Trophoblast cell (in vitro differentiated cells and primary cell): Measurements from ENCODE around the gene C1GALT1.

ENCODE experiments used
- DNase-seq, 2 donors: peaks; one replicate each; pipeline ENCODE4 v3.0.0-alpha.2; 2016
- H2AFZ ChIP-seq: 2 replicates; pipeline ENCODE4 v1.6.1; 2013; ENCODE audit warnings: low read length, moderate library complexity, mild to moderate bottlenecking; ENCODE audit not compliant: insufficient read depth, poor library complexity
- H2AK5ac ChIP-seq: 2 replicates; pipeline ENCODE4 v1.6.1; 2013; ENCODE audit warnings: mild to moderate bottlenecking, low read length
- H2BK120ac ChIP-seq: 2 replicates; pipeline ENCODE4 v1.6.1; 2013; ENCODE audit warnings: low read length, mild to moderate bottlenecking, moderate library complexity; ENCODE audit not compliant: insufficient read depth, poor library complexity
- H2BK12ac ChIP-seq: 2 replicates; pipeline ENCODE4 v1.6.1; 2013; ENCODE audit warnings: mild to moderate bottlenecking, low read length, moderate library complexity
- H2BK5ac ChIP-seq: 2 replicates; pipeline ENCODE4 v1.6.1; 2013; ENCODE audit warnings: low read length, low read depth, moderate library complexity, mild to moderate bottlenecking; ENCODE audit not compliant: poor library complexity
- H3K14ac ChIP-seq: 2 replicates; pipeline ENCODE4 v1.6.1; 2013; ENCODE audit warnings: mild to moderate bottlenecking, low read length
- H3K18ac ChIP-seq: 2 replicates; pipeline ENCODE4 v1.6.1; 2013; ENCODE audit warnings: mild to moderate bottlenecking, low read length
- H3K23ac ChIP-seq: 2 replicates; pipeline ENCODE4 v1.6.1; 2013; ENCODE audit warnings: low read length
- H3K27ac ChIP-seq: 2 replicates; pipeline ENCODE4 v1.5.1; 2013; ENCODE audit warnings: low read depth, mild to moderate bottlenecking, inconsistent platforms, low read length, moderate library complexity
- H3K27me3 ChIP-seq: 2 replicates; pipeline ENCODE4 v1.6.1; 2013; ENCODE audit warnings: inconsistent platforms, mild to moderate bottlenecking, low read length, moderate library complexity; ENCODE audit not compliant: insufficient read depth
- H3K36me3 ChIP-seq, 2 experiments: 1 replicate in 1 of 2; 2 replicates in 1 of 2; pipeline ENCODE4 v1.6.1; 2013; ENCODE audit warnings: low read length in 2 of 2, mild to moderate bottlenecking in 2 of 2, moderate library complexity in 1 of 2; ENCODE audit not compliant: insufficient read depth in 2 of 2, control insufficient read depth in 1 of 2
- H3K4ac ChIP-seq: 2 replicates; pipeline ENCODE4 v1.6.1; 2013; ENCODE audit warnings: low read depth, mild to moderate bottlenecking, low read length, moderate library complexity
- H3K4me1 ChIP-seq, 2 experiments: 1 replicate in 1 of 2; 2 replicates in 1 of 2; pipeline ENCODE4 v1.6.1; 2013; ENCODE audit warnings: low read length in 2 of 2, mild to moderate bottlenecking in 2 of 2, moderate library complexity in 1 of 2; ENCODE audit not compliant: insufficient read depth in 2 of 2, control insufficient read depth in 1 of 2
- H3K4me2 ChIP-seq: 2 replicates; pipeline ENCODE4 v1.6.1; 2013; ENCODE audit warnings: inconsistent platforms, mild to moderate bottlenecking, low read length, moderate library complexity
- H3K4me3 ChIP-seq: 2 replicates; pipeline ENCODE4 v1.5.1; 2013; ENCODE audit warnings: mild to moderate bottlenecking, low read depth, low read length, inconsistent platforms
- H3K79me1 ChIP-seq: one replicate; pipeline ENCODE4 v1.6.1; 2013; ENCODE audit warnings: low read length
- H3K79me2 ChIP-seq: 2 replicates; pipeline ENCODE4 v1.6.1; 2013; ENCODE audit warnings: low read length, mild to moderate bottlenecking; ENCODE audit not compliant: control insufficient read depth, insufficient read depth, poor library complexity
- H3K9ac ChIP-seq: 2 replicates; pipeline ENCODE4 v1.6.1; 2013; ENCODE audit warnings: mild to moderate bottlenecking, low read length
- H3K9me3 ChIP-seq: 2 replicates; pipeline ENCODE4 v1.6.1; 2013; ENCODE audit warnings: low read depth, mild to moderate bottlenecking, control low read depth, inconsistent platforms, low read length; ENCODE audit not compliant: insufficient read depth
- H4K12ac ChIP-seq: 2 replicates; pipeline ENCODE4 v1.6.1; 2013; ENCODE audit warnings: low read depth, mild to moderate bottlenecking, low read length, moderate library complexity
- H4K8ac ChIP-seq: 2 replicates; pipeline ENCODE4 v1.6.1; 2013; ENCODE audit warnings: low read depth, mild to moderate bottlenecking, low read length, moderate library complexity
- H4K91ac ChIP-seq: one replicate; pipeline ENCODE4 v1.6.1; 2013; ENCODE audit warnings: low read depth, mild to moderate bottlenecking, low read length, moderate library complexity
- WGBS: extraction: QIAGEN DNeasy Blood & Tissue Kit; methylation state at CpG from one replicate; pipeline ENCODE4 v1.1.7; 2013; ENCODE audit warnings: missing lambda C conversion rate; ENCODE audit not compliant: insufficient read length, insufficient coverage; ENCODE audit errors: extremely low coverage; 5-methylcytosine and 5-hydroxymethylcytosine counted together

Gene C1GALT1

GRCh38 chr7:7176406-7177043, 5.8 kb upstream of the C1GALT1 start:
- Histone ChIP-seq H2AFZ (no peak overlapping the region), H3K4me2 (peak overlapping the region; percentile 29), H3K79me2 (no peaks in the 10 kb centered on the region), H4K91ac (no peak overlapping the region), H3K4me1 (peaks cover 5 to 8% of the 10 kb centered on the region in 2 experiments), H3K9me3 (no peaks in the 10 kb centered on the region), H2BK12ac (no peak overlapping the region), H3K27me3 (no peaks in the 10 kb centered on the region), H2BK120ac (peak overlapping the region; percentile 90), H3K14ac (no peak overlapping the region), H3K4ac (no peak overlapping the region), H2BK5ac (peak overlapping the region; percentile 53), H4K12ac (no peak overlapping the region), H3K27ac (peak overlapping the region; percentile 98), H3K4me3 (no peak overlapping the region), H3K79me1 (peaks cover 18% of the 10 kb centered on the region), H3K23ac (no peak overlapping the region), H2AK5ac (no peak overlapping the region), H4K8ac (no peak overlapping the region), H3K9ac (no peak overlapping the region), H3K18ac (no peak overlapping the region), H3K36me3 (no peaks in the 10 kb centered on the region)
- no CpG with 5 or more reads among the region's 4 CpGs for WGBS
- DNase-seq: peak; percentile 70 to 87

- H3K79me1 ChIP-seq: peaks cover 24% of the 10 kb centered on the region
- H3K9me3 ChIP-seq: no peaks in the 10 kb centered on the region
- H3K18ac ChIP-seq: no peak overlapping the region
- no CpG with 5 or more reads among the region's 1 CpG for WGBS
- no peak overlapping the region for H2AK5ac ChIP-seq
- no peak overlapping the region for H3K14ac ChIP-seq
- H3K4ac ChIP-seq: no peak overlapping the region
- peaks cover 5 to 8% of the 10 kb centered on the region in 2 experiments for H3K4me1 ChIP-seq
- H3K4me3 ChIP-seq: no peak overlapping the region
- no peaks in the 10 kb centered on the region for H3K27me3 ChIP-seq
- H3K4me2 ChIP-seq: peak overlapping the region; percentile 29
- peak overlapping the region; percentile 53 for H2BK5ac ChIP-seq
- H2BK120ac ChIP-seq: peak overlapping the region; percentile 90
- H2AFZ ChIP-seq: no peak overlapping the region
- H4K12ac ChIP-seq: no peak overlapping the region
- no peak overlapping the region for H2BK12ac ChIP-seq
- no peak overlapping the region for H3K9ac ChIP-seq
- H3K79me2 ChIP-seq: no peaks in the 10 kb centered on the region
- H3K23ac ChIP-seq: no peak overlapping the region
- no peak overlapping the region for H4K91ac ChIP-seq
- DNase-seq: peak; percentile 45 to 96
- no peaks in the 10 kb centered on the region for H3K36me3 ChIP-seq
- H3K27ac ChIP-seq: peak overlapping the region; percentile 98
- H4K8ac ChIP-seq: no peak overlapping the region
These were observed 5.3 kb upstream of the C1GALT1 start for GRCh38 chr7:7177044-7177517.

- peaks cover 6% of the 10 kb centered on the region for H3K79me2 ChIP-seq
- peaks cover 5 to 8% of the 10 kb centered on the region in 2 experiments for H3K4me1 ChIP-seq
- peak; percentile 86 to 99 for DNase-seq
- no peaks in the 10 kb centered on the region for H3K36me3 ChIP-seq
- no peak overlapping the region for H3K18ac ChIP-seq
- peak overlapping the region; percentile 99 for H3K27ac ChIP-seq
- no peak overlapping the region for H3K4ac ChIP-seq
- H3K9me3 ChIP-seq: no peaks in the 10 kb centered on the region
- H3K79me1 ChIP-seq: peaks cover 30% of the 10 kb centered on the region
- no peak overlapping the region for H3K4me3 ChIP-seq
- no peak overlapping the region for H2AK5ac ChIP-seq
- no peak overlapping the region for H2AFZ ChIP-seq
- H3K14ac ChIP-seq: no peak overlapping the region
- no peak overlapping the region for H2BK12ac ChIP-seq
- H3K23ac ChIP-seq: no peak overlapping the region
- H3K9ac ChIP-seq: no peak overlapping the region
- H4K12ac ChIP-seq: no peak overlapping the region
- H4K8ac ChIP-seq: no peak overlapping the region
- H2BK120ac ChIP-seq: peak overlapping the region; percentile 82
- no CpG with 5 or more reads among the region's 2 CpGs for WGBS
- H3K4me2 ChIP-seq: peak overlapping the region; percentile 43
- no peaks in the 10 kb centered on the region for H3K27me3 ChIP-seq
- H2BK5ac ChIP-seq: peak overlapping the region; percentile 91
- no peak overlapping the region for H4K91ac ChIP-seq
These were observed 4.3 kb upstream of the C1GALT1 start for GRCh38 chr7:7178081-7178480.

GRCh38 chr7:7178906-7179305, 3.4 kb upstream of the C1GALT1 start:
- Histone ChIP-seq H4K91ac (peak overlapping the region; percentile 74), H3K23ac (peak overlapping the region; percentile 66)
- WGBS: no CpG with 5 or more reads among the region's 1 CpG

More at GRCh38 chr7:7178906-7179305, 3.4 kb upstream of the C1GALT1 start:
- H3K4me1 ChIP-seq: peaks cover 5 to 8% of the 10 kb centered on the region in 2 experiments
- peak overlapping the region; percentile 87 for H2BK5ac ChIP-seq
- DNase-seq: peak in 1 of 2 donors; percentile 9
- no peaks in the 10 kb centered on the region for H3K36me3 ChIP-seq
- H3K4me3 ChIP-seq: no peak overlapping the region
- H3K79me1 ChIP-seq: peaks cover 32% of the 10 kb centered on the region
- no peak overlapping the region for H3K9ac ChIP-seq
- no peak overlapping the region for H3K18ac ChIP-seq
- H4K12ac ChIP-seq: no peak overlapping the region
- H3K27ac ChIP-seq: peak overlapping the region; percentile 72
- no peak overlapping the region for H3K4ac ChIP-seq
- no peaks in the 10 kb centered on the region for H3K27me3 ChIP-seq
- H2AFZ ChIP-seq: no peak overlapping the region
- H3K79me2 ChIP-seq: peaks cover 9% of the 10 kb centered on the region
- peak overlapping the region; percentile 92 for H2BK120ac ChIP-seq
- peak overlapping the region; percentile 89 for H2BK12ac ChIP-seq
- peak overlapping the region; percentile 77 for H3K14ac ChIP-seq
- peak overlapping the region; percentile 57 for H4K8ac ChIP-seq
- H3K9me3 ChIP-seq: no peaks in the 10 kb centered on the region
- peak overlapping the region; percentile 13 for H2AK5ac ChIP-seq
- H3K4me2 ChIP-seq: no peak overlapping the region
